ENCODE measurements around the gene SOX5. TPM values are rescaled to one million over a fixed set of nuclear protein-coding genes. Genes with fewer than 3 reads are reported as not detected.

SOX5 gene
- total and polyA plus RNA-seq, 7 donors = 0.23 to 16.3 (median 9.4) TPM

- 58 to 84% methylated on average over 2 of the region's 2 CpGs for WGBS, 2 donors
- intact Hi-C loops (cut with DNase I) = no loop called here
- no peak overlapping the region for H3K27ac ChIP-seq
- H3K4me1 ChIP-seq = no peaks in the 10 kb centered on the region
- DNase-seq = no peak
- no peak for TF ChIP-seq POLR2A (IDR thresholded peaks at IDR 0.05)
- no peak for TF ChIP-seq POLR2AphosphoS5 (IDR thresholded peaks at IDR 0.05)
- no peak for TF ChIP-seq CTCF (IDR thresholded peaks at IDR 0.05)
- no peak for TF ChIP-seq EP300 (IDR thresholded peaks at IDR 0.05)
- H3K9me3 ChIP-seq = no peaks in the 10 kb centered on the region
- no peaks in the 10 kb centered on the region for H3K36me3 ChIP-seq
- no peak overlapping the region for H3K4me3 ChIP-seq
- no peaks in the 10 kb centered on the region for H3K27me3 ChIP-seq
Observed at GRCh38 chr12:23555825-23556207, 393.7 kb downstream of the SOX5 start.

GRCh38 chr12:23555180-23555824 lies 394.2 kb downstream of the SOX5 start:
- WGBS, 2 donors = 67 to 74% methylated on average over 4 of the region's 4 CpGs
- no peaks in the 10 kb centered on the region for H3K4me1 ChIP-seq
- TF ChIP-seq POLR2AphosphoS5 (IDR thresholded peaks at IDR 0.05) = no peak
- intact Hi-C loops (cut with DNase I) = no loop called here
- H3K36me3 ChIP-seq = no peaks in the 10 kb centered on the region
- DNase-seq = no peak
- H3K27me3 ChIP-seq = no peaks in the 10 kb centered on the region
- H3K4me3 ChIP-seq = no peak overlapping the region
- no peak overlapping the region for H3K27ac ChIP-seq
- no peaks in the 10 kb centered on the region for H3K9me3 ChIP-seq

- no peak for DNase-seq
- no peaks in the 10 kb centered on the region for H3K4me1 ChIP-seq
- H3K27me3 ChIP-seq = no peaks in the 10 kb centered on the region
- no peaks in the 10 kb centered on the region for H3K36me3 ChIP-seq
- intact Hi-C loops (cut with DNase I) = no loop called here
- no peak for TF ChIP-seq POLR2A (IDR thresholded peaks at IDR 0.05)
- TF ChIP-seq CTCF (IDR thresholded peaks at IDR 0.05) = no peak
- TF ChIP-seq EP300 (IDR thresholded peaks at IDR 0.05) = no peak
- TF ChIP-seq POLR2AphosphoS5 (IDR thresholded peaks at IDR 0.05) = no peak
- no peak overlapping the region for H3K4me3 ChIP-seq
- WGBS, 2 donors = 75 to 88% methylated on average over 1 of the region's 1 CpG
- H3K9me3 ChIP-seq = no peaks in the 10 kb centered on the region
- no peak overlapping the region for H3K27ac ChIP-seq
Observed at GRCh38 chr12:23552417-23552816, 397.1 kb downstream of the SOX5 start.

- H3K9me3 ChIP-seq = no peaks in the 10 kb centered on the region
- no peaks in the 10 kb centered on the region for H3K36me3 ChIP-seq
- H3K27ac ChIP-seq = no peak overlapping the region
- H3K4me1 ChIP-seq = no peaks in the 10 kb centered on the region
- intact Hi-C loops (cut with DNase I) = no loop called here
- no peak for DNase-seq
- 60 to 86% methylated on average over 2 of the region's 2 CpGs for WGBS, 2 donors
- no peak for TF ChIP-seq EP300 (IDR thresholded peaks at IDR 0.05)
- no peak for TF ChIP-seq POLR2A (IDR thresholded peaks at IDR 0.05)
- no peak for TF ChIP-seq POLR2AphosphoS5 (IDR thresholded peaks at IDR 0.05)
- no peak for TF ChIP-seq CTCF (IDR thresholded peaks at IDR 0.05)
- H3K27me3 ChIP-seq = no peaks in the 10 kb centered on the region
- no peak overlapping the region for H3K4me3 ChIP-seq
Observed at GRCh38 chr12:23550753-23551152, 398.7 kb downstream of the SOX5 start.

GRCh38 chr12:23548742-23549141 lies 400.7 kb downstream of the SOX5 start:
- Histone ChIP-seq H3K9me3 (no peaks in the 10 kb centered on the region), H3K27me3 (no peaks in the 10 kb centered on the region), H3K36me3 (no peaks in the 10 kb centered on the region), H3K27ac (no peak overlapping the region), H3K4me1 (no peaks in the 10 kb centered on the region), H3K4me3 (no peak overlapping the region)
- intact Hi-C loops (cut with DNase I) = no loop called here
- DNase-seq = no peak
- no peak for TF ChIP-seq POLR2AphosphoS5 (IDR thresholded peaks at IDR 0.05)
- TF ChIP-seq POLR2A (IDR thresholded peaks at IDR 0.05) = no peak
- TF ChIP-seq CTCF (IDR thresholded peaks at IDR 0.05) = no peak

All from sigmoid colon (tissue), 7 donors.